Measurements from ENCODE around the gene IL18R1. TPM values are rescaled to one million over a fixed set of nuclear protein-coding genes. Genes with fewer than 3 reads are reported as not detected.
A peak's percentile ranks its signal among the peaks of the same experiment; 100 is the strongest.

Gene IL18R1
- total RNA-seq, 1 donor from 2014 or later: 68.2 TPM

- Mint-ChIP-seq H3K27me3 (ENCODE audit: low read depth) (no peaks in the 10 kb centered on the region), H3K36me3 (ENCODE audit: low read depth) (peaks cover 50% of the 10 kb centered on the region), H3K4me3 (ENCODE audit: low read depth) (peak overlapping the region; percentile 98), H3K27ac (peak overlapping the region; percentile 93), H3K4me1 (ENCODE audit: low read depth) (peaks cover 49% of the 10 kb centered on the region), H3K9me3 (peaks cover under 1% of the 10 kb centered on the region)
- intact Hi-C loops (cut with micrococcal nuclease): loop anchor here (1.0 to 2.0 kb wide), 3 partner anchors 52 to 93 kb away; no protein-coding TSS in a partner anchor
- no peak for DNase-seq (ENCODE audit: low spot score)
Measured at GRCh38 chr2:102356741-102357140, 1.1 kb downstream of the IL18R1 start.

GRCh38 chr2:102357937-102358336, 2.3 kb downstream of the IL18R1 start:
- Mint-ChIP-seq H3K9me3 (peaks cover 8% of the 10 kb centered on the region), H3K4me3 (ENCODE audit: low read depth) (peak overlapping the region; percentile 98), H3K27ac (no peak overlapping the region), H3K27me3 (ENCODE audit: low read depth) (no peaks in the 10 kb centered on the region), H3K4me1 (ENCODE audit: low read depth) (peaks cover 51% of the 10 kb centered on the region), H3K36me3 (ENCODE audit: low read depth) (peaks cover 57% of the 10 kb centered on the region)
- no peak for DNase-seq (ENCODE audit: low spot score)
- intact Hi-C loops (cut with micrococcal nuclease): loop anchor here (2.0 kb wide), 1 partner anchor 85 kb away; no protein-coding TSS in a partner anchor

- no peak for DNase-seq (ENCODE audit: low spot score)
Measured at GRCh38 chr2:102358496-102358895, 2.9 kb downstream of the IL18R1 start.

GRCh38 chr2:102359527-102359926, 3.9 kb downstream of the IL18R1 start:
- intact Hi-C loops (cut with micrococcal nuclease): no loop called here
- Mint-ChIP-seq H3K27ac (peak overlapping the region; percentile 12), H3K27me3 (ENCODE audit: low read depth) (no peaks in the 10 kb centered on the region), H3K4me3 (ENCODE audit: low read depth) (peak overlapping the region; percentile 98), H3K9me3 (peaks cover 22% of the 10 kb centered on the region), H3K4me1 (ENCODE audit: low read depth) (peaks cover 62% of the 10 kb centered on the region), H3K36me3 (ENCODE audit: low read depth) (peaks cover 73% of the 10 kb centered on the region)
- DNase-seq (ENCODE audit: low spot score): no peak

More at GRCh38 chr2:102358496-102358895, 2.9 kb downstream of the IL18R1 start:
- intact Hi-C loops (cut with micrococcal nuclease): no loop called here
- H3K9me3 Mint-ChIP-seq: peaks cover 13% of the 10 kb centered on the region
- peaks cover 55% of the 10 kb centered on the region for H3K4me1 Mint-ChIP-seq (ENCODE audit: low read depth)
- H3K4me3 Mint-ChIP-seq (ENCODE audit: low read depth): peak overlapping the region; percentile 98
- no peaks in the 10 kb centered on the region for H3K27me3 Mint-ChIP-seq (ENCODE audit: low read depth)
- H3K27ac Mint-ChIP-seq: no peak overlapping the region
- H3K36me3 Mint-ChIP-seq (ENCODE audit: low read depth): peaks cover 62% of the 10 kb centered on the region

GRCh38 chr2:102361632-102362241, 6.1 kb downstream of the IL18R1 start:
- peaks cover 88% of the 10 kb centered on the region for H3K36me3 Mint-ChIP-seq (ENCODE audit: low read depth)
- peak overlapping the region; percentile 89 for H3K27ac Mint-ChIP-seq
- DNase-seq (ENCODE audit: low spot score): no peak
- intact Hi-C loops (cut with micrococcal nuclease): loop anchor here (10.0 kb wide), 2 partner anchors 527 to 647 kb away; no protein-coding TSS in a partner anchor
- peaks cover 72% of the 10 kb centered on the region for H3K4me1 Mint-ChIP-seq (ENCODE audit: low read depth)
- H3K27me3 Mint-ChIP-seq (ENCODE audit: low read depth): no peaks in the 10 kb centered on the region
- H3K4me3 Mint-ChIP-seq (ENCODE audit: low read depth): peak overlapping the region; percentile 63
- H3K9me3 Mint-ChIP-seq: peaks cover 43% of the 10 kb centered on the region

- DNase-seq (ENCODE audit: low spot score): no peak
- peak overlapping the region; percentile 63 for H3K4me3 Mint-ChIP-seq (ENCODE audit: low read depth)
- H3K36me3 Mint-ChIP-seq (ENCODE audit: low read depth): peaks cover 99% of the 10 kb centered on the region
- peaks cover 81% of the 10 kb centered on the region for H3K4me1 Mint-ChIP-seq (ENCODE audit: low read depth)
- peaks cover 45% of the 10 kb centered on the region for H3K9me3 Mint-ChIP-seq
- intact Hi-C loops (cut with micrococcal nuclease): loop anchor here (2.0 to 10.0 kb wide), 5 partner anchors 238 to 651 kb away; no protein-coding TSS in a partner anchor
- peak overlapping the region; percentile 96 for H3K27ac Mint-ChIP-seq
- no peaks in the 10 kb centered on the region for H3K27me3 Mint-ChIP-seq (ENCODE audit: low read depth)
Measured at GRCh38 chr2:102365763-102366162, 10.2 kb downstream of the IL18R1 start.

- peaks cover 99% of the 10 kb centered on the region for H3K36me3 Mint-ChIP-seq (ENCODE audit: low read depth)
- intact Hi-C loops (cut with micrococcal nuclease): loop anchor here (1.0 to 10.0 kb wide), 11 partner anchors 52 to 652 kb away; no protein-coding TSS in a partner anchor
- peak overlapping the region; percentile 63 for H3K4me3 Mint-ChIP-seq (ENCODE audit: low read depth)
- H3K4me1 Mint-ChIP-seq (ENCODE audit: low read depth): peaks cover 78% of the 10 kb centered on the region
- peak overlapping the region; percentile 96 for H3K27ac Mint-ChIP-seq
- DNase-seq (ENCODE audit: low spot score): no peak
- no peaks in the 10 kb centered on the region for H3K27me3 Mint-ChIP-seq (ENCODE audit: low read depth)
- peaks cover 45% of the 10 kb centered on the region for H3K9me3 Mint-ChIP-seq
Measured at GRCh38 chr2:102366406-102367112, 11.0 kb downstream of the IL18R1 start.

GRCh38 chr2:102367331-102367971, 11.9 kb downstream of the IL18R1 start:
- Mint-ChIP-seq H3K36me3 (ENCODE audit: low read depth) (peaks cover 98% of the 10 kb centered on the region), H3K27me3 (ENCODE audit: low read depth) (no peaks in the 10 kb centered on the region), H3K27ac (peak overlapping the region; percentile 96), H3K9me3 (peaks cover 42% of the 10 kb centered on the region), H3K4me1 (ENCODE audit: low read depth) (peaks cover 75% of the 10 kb centered on the region), H3K4me3 (ENCODE audit: low read depth) (peak overlapping the region; percentile 63)
- peak; percentile 30 for DNase-seq (ENCODE audit: low spot score)
- intact Hi-C loops (cut with micrococcal nuclease): loop anchor here (1.0 to 10.0 kb wide), 11 partner anchors 51 to 653 kb away; no protein-coding TSS in a partner anchor

- Mint-ChIP-seq H3K4me3 (ENCODE audit: low read depth) (peak overlapping the region; percentile 48), H3K4me1 (ENCODE audit: low read depth) (peaks cover 67% of the 10 kb centered on the region), H3K9me3 (peaks cover 36% of the 10 kb centered on the region), H3K27me3 (ENCODE audit: low read depth) (no peaks in the 10 kb centered on the region), H3K27ac (peak overlapping the region; percentile 96), H3K36me3 (ENCODE audit: low read depth) (peaks cover 98% of the 10 kb centered on the region)
- intact Hi-C loops (cut with micrococcal nuclease): loop anchor here (5.0 to 10.0 kb wide), 4 partner anchors 241 to 654 kb away; no protein-coding TSS in a partner anchor
- DNase-seq (ENCODE audit: low spot score): no peak
Measured at GRCh38 chr2:102368461-102369109, 13.0 kb downstream of the IL18R1 start.

GRCh38 chr2:102369866-102370265, 14.3 kb downstream of the IL18R1 start:
- Mint-ChIP-seq H3K36me3 (ENCODE audit: low read depth) (peaks cover 98% of the 10 kb centered on the region), H3K4me1 (ENCODE audit: low read depth) (peaks cover 58% of the 10 kb centered on the region), H3K9me3 (peaks cover 34% of the 10 kb centered on the region), H3K4me3 (ENCODE audit: low read depth) (no peak overlapping the region), H3K27ac (no peak overlapping the region), H3K27me3 (ENCODE audit: low read depth) (no peaks in the 10 kb centered on the region)
- intact Hi-C loops (cut with micrococcal nuclease): loop anchor here (5.0 to 10.0 kb wide), 4 partner anchors 243 to 655 kb away; no protein-coding TSS in a partner anchor
- DNase-seq (ENCODE audit: low spot score): no peak

GRCh38 chr2:102376052-102376591, 20.5 kb downstream of the IL18R1 start:
- H3K36me3 Mint-ChIP-seq (ENCODE audit: low read depth): peaks cover 91% of the 10 kb centered on the region
- peaks cover 49% of the 10 kb centered on the region for H3K9me3 Mint-ChIP-seq
- no peaks in the 10 kb centered on the region for H3K27me3 Mint-ChIP-seq (ENCODE audit: low read depth)
- intact Hi-C loops (cut with micrococcal nuclease): no loop called here
- H3K4me3 Mint-ChIP-seq (ENCODE audit: low read depth): no peak overlapping the region
- H3K4me1 Mint-ChIP-seq (ENCODE audit: low read depth): peaks cover 21% of the 10 kb centered on the region
- H3K27ac Mint-ChIP-seq: peak overlapping the region; percentile 67
- DNase-seq (ENCODE audit: low spot score): no peak

GRCh38 chr2:102383722-102384121, 28.1 kb downstream of the IL18R1 start:
- no peak for DNase-seq (ENCODE audit: low spot score)
- peaks cover 96% of the 10 kb centered on the region for H3K36me3 Mint-ChIP-seq (ENCODE audit: low read depth)
- H3K4me3 Mint-ChIP-seq (ENCODE audit: low read depth): no peak overlapping the region

More at GRCh38 chr2:102383722-102384121, 28.1 kb downstream of the IL18R1 start:
- no peak overlapping the region for H3K27ac Mint-ChIP-seq
- intact Hi-C loops (cut with micrococcal nuclease): no loop called here
- no peaks in the 10 kb centered on the region for H3K27me3 Mint-ChIP-seq (ENCODE audit: low read depth)
- H3K4me1 Mint-ChIP-seq (ENCODE audit: low read depth): peaks cover 3% of the 10 kb centered on the region
- H3K9me3 Mint-ChIP-seq: peaks cover 40% of the 10 kb centered on the region

All from activated T-helper 2 cell treated with anti-CD3 and anti-CD28 coated beads, Interferon-gamma antibody, Interleukin-2, Interleukin-4, amounts not matched to agents 10 μg/mL and 5 μg/mL and 100 μg/mL, durations not matched to agents 14 hours and 24 hours and 36 hours (primary cell).